HEK293T (cell line): ENCODE results near the gene TBC1D14.

Source experiments
- CTBP1 ChIP-seq: fragments of 450-650 bp; IDR thresholded peaks from 2 replicates; pipeline ENCODE4 v1.6.1; 2016; ENCODE audit warnings: borderline replicate concordance
- ELF4 ChIP-seq: fragments of 450-650 bp; IDR thresholded peaks from 2 replicates; pipeline ENCODE4 v1.6.1; 2017; ENCODE audit warnings: antibody characterized with exemption
- FOXM1 ChIP-seq: fragments of 450-650 bp; IDR thresholded peaks from 2 replicates; pipeline ENCODE4 v1.6.1; 2017; ENCODE audit warnings: mild to moderate bottlenecking, borderline replicate concordance
- SP1 ChIP-seq: fragments of 450-650 bp; IDR thresholded peaks from 2 replicates; pipeline ENCODE4 v1.6.1; 2017
- SUZ12 ChIP-seq: fragments of 450-650 bp; IDR thresholded peaks from 2 replicates; pipeline ENCODE4 v1.6.1; 2016; ENCODE audit warnings: mild to moderate bottlenecking
- TARDBP ChIP-seq: fragments of 450-650 bp; IDR thresholded peaks from 2 replicates; pipeline ENCODE4 v1.6.1; 2016
- TF ChIP-seq, protein P1 (sequence below): fragments of 450-650 bp; IDR thresholded peaks from 2 replicates; pipeline ENCODE4 v1.6.1; 2016

- TF ChIP-seq TARDBP = no peak
- no peak for TF ChIP-seq CTBP1
- TF ChIP-seq SUZ12 = no peak
- no peak for TF ChIP-seq ELF4
- TF ChIP-seq, protein P1, sequence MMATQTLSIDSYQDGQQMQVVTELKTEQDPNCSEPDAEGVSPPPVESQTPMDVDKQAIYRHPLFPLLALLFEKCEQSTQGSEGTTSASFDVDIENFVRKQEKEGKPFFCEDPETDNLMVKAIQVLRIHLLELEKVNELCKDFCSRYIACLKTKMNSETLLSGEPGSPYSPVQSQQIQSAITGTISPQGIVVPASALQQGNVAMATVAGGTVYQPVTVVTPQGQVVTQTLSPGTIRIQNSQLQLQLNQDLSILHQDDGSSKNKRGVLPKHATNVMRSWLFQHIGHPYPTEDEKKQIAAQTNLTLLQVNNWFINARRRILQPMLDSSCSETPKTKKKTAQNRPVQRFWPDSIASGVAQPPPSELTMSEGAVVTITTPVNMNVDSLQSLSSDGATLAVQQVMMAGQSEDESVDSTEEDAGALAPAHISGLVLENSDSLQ = no peak
- no peak for TF ChIP-seq SP1
- TF ChIP-seq FOXM1 = no peak
Measured at GRCh38 chr4:6990661-6991060, 81.0 kb downstream of the TBC1D14 start.
